H9 (cell line): ENCODE measurements around the gene PRSS21. TPM values are rescaled to one million over a fixed set of nuclear protein-coding genes. Genes with fewer than 3 reads are reported as not detected.

Source experiments
- DNase-seq: peaks from one replicate; pipeline ENCODE4 v3.0.0-alpha.2; 2017
- H2AFZ ChIP-seq: one replicate; pipeline ENCODE4 v1.6.1; 2013; ENCODE audit warnings: mild to moderate bottlenecking, low read length, control low read depth, moderate library complexity
- H2AK5ac ChIP-seq: 2 replicates; pipeline ENCODE4 v1.6.1; 2013; ENCODE audit warnings: low read length, control low read depth, mixed read lengths; ENCODE audit not compliant: insufficient read length
- H2BK120ac ChIP-seq: one replicate; pipeline ENCODE4 v1.6.1; 2013; ENCODE audit warnings: low read depth, mild to moderate bottlenecking, low read length, control low read depth, inconsistent platforms; ENCODE audit not compliant: poor library complexity, severe bottlenecking
- H2BK12ac ChIP-seq: 2 replicates; pipeline ENCODE4 v1.6.1; 2013; ENCODE audit warnings: low read length, control low read depth, mixed read lengths, low read depth; ENCODE audit not compliant: insufficient read length
- H2BK15ac ChIP-seq: 2 replicates; pipeline ENCODE4 v1.6.1; 2013; ENCODE audit warnings: low read depth, low read length, control low read depth
- H2BK20ac ChIP-seq: one replicate; pipeline ENCODE4 v1.6.1; 2013; ENCODE audit warnings: low read depth, mild to moderate bottlenecking, low read length, control low read depth, inconsistent platforms; ENCODE audit not compliant: poor library complexity, severe bottlenecking
- H2BK5ac ChIP-seq: 2 replicates; pipeline ENCODE4 v1.6.1; 2013; ENCODE audit warnings: low read length, control low read depth, mixed read lengths; ENCODE audit not compliant: insufficient read length
- H3K14ac ChIP-seq: 2 replicates; pipeline ENCODE4 v1.6.1; 2013; ENCODE audit warnings: low read length, control low read depth; ENCODE audit not compliant: insufficient read depth
- H3K18ac ChIP-seq: 2 replicates; pipeline ENCODE4 v1.6.1; 2013; ENCODE audit warnings: low read depth, mild to moderate bottlenecking, mixed read lengths, low read length, control low read depth; ENCODE audit not compliant: insufficient read length
- H3K23ac ChIP-seq: 2 replicates; pipeline ENCODE4 v1.6.1; 2013; ENCODE audit warnings: low read length, control low read depth, mixed read lengths, low read depth; ENCODE audit not compliant: insufficient read length
- H3K23me2 ChIP-seq: 2 replicates; pipeline ENCODE4 v1.6.1; 2013; ENCODE audit warnings: low read depth, mild to moderate bottlenecking, mixed read lengths, low read length, control low read depth; ENCODE audit not compliant: insufficient read length, poor library complexity, severe bottlenecking
- H3K27ac ChIP-seq: 2 replicates; pipeline ENCODE4 v1.5.1; 2013; ENCODE audit warnings: low read length, control low read depth, mixed read lengths, low read depth; ENCODE audit not compliant: insufficient read length
- H3K27me3 ChIP-seq: 2 replicates; pipeline ENCODE4 v1.6.1; 2013; ENCODE audit warnings: low read length, control low read depth, inconsistent platforms; ENCODE audit not compliant: insufficient read depth
- H3K4ac ChIP-seq: 2 replicates; pipeline ENCODE4 v1.6.1; 2013; ENCODE audit warnings: low read depth, mild to moderate bottlenecking, control low read depth, inconsistent platforms, low read length, moderate library complexity
- H3K4me1 ChIP-seq: 2 replicates; pipeline ENCODE4 v1.6.1; 2013; ENCODE audit warnings: low read length, control low read depth, inconsistent platforms; ENCODE audit not compliant: insufficient read depth
- H3K4me2 ChIP-seq: 2 replicates; pipeline ENCODE4 v1.6.1; 2013; ENCODE audit warnings: low read length, control low read depth, mixed read lengths; ENCODE audit not compliant: insufficient read length, insufficient read depth
- H3K56ac ChIP-seq: 2 replicates; pipeline ENCODE4 v1.6.1; 2013; ENCODE audit warnings: low read depth, mild to moderate bottlenecking, mixed read lengths, low read length, control low read depth; ENCODE audit not compliant: insufficient read length
- H3K79me1 ChIP-seq: 2 replicates; pipeline ENCODE4 v1.6.1; 2013; ENCODE audit warnings: low read depth, mild to moderate bottlenecking, moderate library complexity, low read length, control low read depth, inconsistent platforms; ENCODE audit not compliant: insufficient read depth, poor library complexity, severe bottlenecking
- H3K79me2 ChIP-seq: 2 replicates; pipeline ENCODE4 v1.6.1; 2013; ENCODE audit warnings: low read length, control low read depth, inconsistent platforms; ENCODE audit not compliant: insufficient read depth
- H3K9ac ChIP-seq: 2 replicates; pipeline ENCODE4 v1.6.1; 2013; ENCODE audit warnings: low read length, control low read depth, mixed read lengths; ENCODE audit not compliant: insufficient read length; ENCODE audit errors: extremely low read depth
- H3K9me3 ChIP-seq: one replicate; pipeline ENCODE4 v1.6.1; 2013; ENCODE audit warnings: low read depth, low read length, inconsistent platforms; ENCODE audit not compliant: control insufficient read depth
- H3T11ph ChIP-seq: one replicate; pipeline ENCODE4 v1.6.1; 2013; ENCODE audit warnings: mild to moderate bottlenecking, low read length, control low read depth, inconsistent platforms
- H4K20me1 ChIP-seq: one replicate; pipeline ENCODE4 v1.6.1; 2013; ENCODE audit not compliant: control insufficient read depth, insufficient read length, insufficient read depth
- H4K5ac ChIP-seq: 2 replicates; pipeline ENCODE4 v1.6.1; 2013; ENCODE audit warnings: low read depth, mild to moderate bottlenecking, mixed read lengths, low read length, control low read depth; ENCODE audit not compliant: insufficient read length
- H4K8ac ChIP-seq: replicated peaks from 2 replicates; pipeline ENCODE4 v1.6.1; 2013; ENCODE audit warnings: low read length, control low read depth, mixed read lengths, low read depth; ENCODE audit not compliant: insufficient read length
- H4K91ac ChIP-seq: 2 replicates; pipeline ENCODE4 v1.6.1; 2013; ENCODE audit warnings: low read depth, mild to moderate bottlenecking, moderate library complexity, mixed read lengths, low read length, control low read depth; ENCODE audit not compliant: insufficient read length
- H3K27ac Mint-ChIP-seq, 3 experiments: 2 replicates in 2 of 3; 3 replicates in 1 of 3; pipeline ENCODE4 v1.8.0; 2020 to 2021; ENCODE audit warnings: mixed read lengths in 3 of 3, mild to moderate bottlenecking in 1 of 3, moderate library complexity in 1 of 3
- H3K27me3 Mint-ChIP-seq: 2 replicates; pipeline ENCODE4 v1.8.0; 2021; ENCODE audit warnings: low read depth, mild to moderate bottlenecking, moderate library complexity, mixed read lengths
- H3K36me3 Mint-ChIP-seq, 3 experiments: 2 replicates in 2 of 3; 3 replicates in 1 of 3; pipeline ENCODE4 v1.8.0; 2020 to 2021; ENCODE audit warnings: low read depth in 3 of 3, mixed read lengths in 3 of 3; ENCODE audit not compliant: insufficient read depth in 1 of 3
- H3K4me1 Mint-ChIP-seq, 2 experiments: 2 replicates each; pipeline ENCODE4 v1.8.0; 2020; ENCODE audit warnings: mixed read lengths in 2 of 2
- H3K4me3 Mint-ChIP-seq, 2 experiments: 2 replicates in 1 of 2; 3 replicates in 1 of 2; pipeline ENCODE4 v1.8.0; 2020 to 2021; ENCODE audit warnings: mild to moderate bottlenecking in 2 of 2, mixed read lengths in 2 of 2, moderate library complexity in 1 of 2
- H3K9me3 Mint-ChIP-seq, 2 experiments: 2 replicates in 1 of 2; 3 replicates in 1 of 2; pipeline ENCODE4 v1.8.0; 2020; ENCODE audit warnings: mild to moderate bottlenecking in 2 of 2, mixed read lengths in 2 of 2, moderate library complexity in 1 of 2
- WGBS: extraction: QIAGEN DNeasy Blood & Tissue Kit; methylation state at CpG from one replicate; pipeline ENCODE4 v1.1.7; 2013; ENCODE audit warnings: missing lambda C conversion rate, low lambda C conversion rate, mixed read lengths; ENCODE audit not compliant: insufficient read length; ENCODE audit errors: extremely low coverage; 5-methylcytosine and 5-hydroxymethylcytosine counted together
- total RNA-seq: library from RNA; stranded (reverse); gene quantifications from 2 replicates; pipeline ENCODE4 v1.2.1, GENCODE V29; 2021
- TF ChIP-seq, protein P1 (sequence below): fragments of 200-600 bp; sonication (generic); conservative IDR thresholded peaks from 3 replicates; pipeline ENCODE4 v1.8.0; 2021; ENCODE audit warnings: antibody characterized with exemption, mild to moderate bottlenecking

Gene PRSS21
- total RNA-seq, 1 experiment from 2014 or later: not detected

GRCh38 chr16:2852003-2852730 lies 35.1 kb downstream of the PRSS21 start:
- H3K18ac ChIP-seq: no peak overlapping the region
- H3K4me1 Mint-ChIP-seq: no peaks in the 10 kb centered on the region
- H3K27ac Mint-ChIP-seq: no peak overlapping the region
- no peaks in the 10 kb centered on the region for H3K9me3 ChIP-seq
- H3K23me2 ChIP-seq: no peaks in the 10 kb centered on the region
- H2BK12ac ChIP-seq: no peak overlapping the region
- no peaks in the 10 kb centered on the region for H3K27me3 ChIP-seq
- no peak overlapping the region for H4K8ac ChIP-seq
- no peaks in the 10 kb centered on the region for H3K79me1 ChIP-seq
- no peak for DNase-seq
- H2AFZ ChIP-seq: no peak overlapping the region
- peaks cover 15% of the 10 kb centered on the region in 2 experiments for H3K9me3 Mint-ChIP-seq
- H4K5ac ChIP-seq: no peak overlapping the region
- TF ChIP-seq, protein P1, sequence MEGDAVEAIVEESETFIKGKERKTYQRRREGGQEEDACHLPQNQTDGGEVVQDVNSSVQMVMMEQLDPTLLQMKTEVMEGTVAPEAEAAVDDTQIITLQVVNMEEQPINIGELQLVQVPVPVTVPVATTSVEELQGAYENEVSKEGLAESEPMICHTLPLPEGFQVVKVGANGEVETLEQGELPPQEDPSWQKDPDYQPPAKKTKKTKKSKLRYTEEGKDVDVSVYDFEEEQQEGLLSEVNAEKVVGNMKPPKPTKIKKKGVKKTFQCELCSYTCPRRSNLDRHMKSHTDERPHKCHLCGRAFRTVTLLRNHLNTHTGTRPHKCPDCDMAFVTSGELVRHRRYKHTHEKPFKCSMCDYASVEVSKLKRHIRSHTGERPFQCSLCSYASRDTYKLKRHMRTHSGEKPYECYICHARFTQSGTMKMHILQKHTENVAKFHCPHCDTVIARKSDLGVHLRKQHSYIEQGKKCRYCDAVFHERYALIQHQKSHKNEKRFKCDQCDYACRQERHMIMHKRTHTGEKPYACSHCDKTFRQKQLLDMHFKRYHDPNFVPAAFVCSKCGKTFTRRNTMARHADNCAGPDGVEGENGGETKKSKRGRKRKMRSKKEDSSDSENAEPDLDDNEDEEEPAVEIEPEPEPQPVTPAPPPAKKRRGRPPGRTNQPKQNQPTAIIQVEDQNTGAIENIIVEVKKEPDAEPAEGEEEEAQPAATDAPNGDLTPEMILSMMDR: no peak
- no peak overlapping the region for H2BK120ac ChIP-seq
- no peak overlapping the region for H3K4me3 Mint-ChIP-seq
- H3K14ac ChIP-seq: no peak overlapping the region; the same call in 1 of the 2 replicates
- H3K9ac ChIP-seq: no peak overlapping the region
- H3K79me2 ChIP-seq: no peaks in the 10 kb centered on the region
- no peak overlapping the region for H2BK5ac ChIP-seq
- H2BK20ac ChIP-seq: no peak overlapping the region
- H3K4ac ChIP-seq: no peak overlapping the region
- H2AK5ac ChIP-seq: no peak overlapping the region
- H3K23ac ChIP-seq: no peak overlapping the region
- H3K4me1 ChIP-seq: no peaks in the 10 kb centered on the region; the same call in 1 of the 2 replicates
- H3K27me3 Mint-ChIP-seq: peaks cover 16% of the 10 kb centered on the region
- no peak overlapping the region for H3K56ac ChIP-seq
- no CpG with 5 or more reads among the region's 16 CpGs for WGBS
- no peaks in the 10 kb centered on the region for H4K20me1 ChIP-seq
- no peak overlapping the region for H3T11ph ChIP-seq
- no peak overlapping the region for H4K91ac ChIP-seq
- no peak overlapping the region for H2BK15ac ChIP-seq
- H3K4me2 ChIP-seq: no peak overlapping the region
- H3K27ac ChIP-seq: no peak overlapping the region
- H3K36me3 Mint-ChIP-seq: peaks cover 0 to 11% (median 10%) of the 10 kb centered on the region in 3 experiments; a peak in 6 of 7 replicates
